HepG2 (cell line): ENCODE data around the gene AFF4. TPM values are rescaled to one million over a fixed set of nuclear protein-coding genes. Genes with fewer than 3 reads are reported as not detected.

Source experiments
- ARNT ChIP-seq: fragments of 450-650 bp; IDR thresholded peaks from 2 replicates; pipeline ENCODE4 v1.6.1; 2017
- ATF7-NPFF ChIP-seq: sonication (generic); formaldehyde crosslinking; IDR thresholded peaks from 2 replicates; pipeline ENCODE4 v1.8.1; 2023; ENCODE audit warnings: mild to moderate bottlenecking, low read depth, missing genetic modification reagents, moderate library complexity
- CEBPG ChIP-seq: IDR thresholded peaks from 2 replicates; pipeline ENCODE4 v1.6.1; 2016
- CENPT ChIP-seq: sonication (generic); formaldehyde crosslinking; IDR thresholded peaks from 2 replicates; pipeline ENCODE4 v1.8.0; 2022; ENCODE audit warnings: low read depth, mild to moderate bottlenecking, moderate library complexity, missing genetic modification reagents
- DNMT1 ChIP-seq: sonication (generic); formaldehyde crosslinking; IDR thresholded peaks from 2 replicates; pipeline ENCODE4 v1.5.1; 2020; ENCODE audit warnings: mild to moderate bottlenecking, missing genetic modification reagents
- FLYWCH1 ChIP-seq: sonication (generic); formaldehyde crosslinking; IDR thresholded peaks from 2 replicates; pipeline ENCODE4 v1.8.1; 2023; ENCODE audit warnings: mild to moderate bottlenecking, missing genetic modification reagents
- FOXK1 ChIP-seq: sonication (generic); formaldehyde crosslinking; IDR thresholded peaks from 2 replicates; pipeline ENCODE4 v1.4.0; 2020; ENCODE audit warnings: low read depth, missing genetic modification reagents, borderline replicate concordance
- GZF1 ChIP-seq: sonication (generic); formaldehyde crosslinking; IDR thresholded peaks from 2 replicates; pipeline ENCODE4 v1.5.1; 2020; ENCODE audit warnings: mild to moderate bottlenecking, missing genetic modification reagents
- HMG20A ChIP-seq: IDR thresholded peaks from 2 replicates; pipeline ENCODE4 v1.6.1; 2016; ENCODE audit warnings: borderline replicate concordance
- HOXA5 ChIP-seq: sonication (generic); formaldehyde crosslinking; IDR thresholded peaks from 2 replicates; pipeline ENCODE4 v1.4.0; 2020; ENCODE audit warnings: missing genetic modification reagents
- KLF11 ChIP-seq: IDR thresholded peaks from 2 replicates; pipeline ENCODE4 v1.6.1; 2016; ENCODE audit warnings: missing compliant biosample characterization
- KLF13 ChIP-seq: sonication (generic); formaldehyde crosslinking; IDR thresholded peaks from 2 replicates; pipeline ENCODE4 v1.4.0; 2020; ENCODE audit warnings: mild to moderate bottlenecking, missing genetic modification reagents
- RARG ChIP-seq: sonication (generic); formaldehyde crosslinking; IDR thresholded peaks from 2 replicates; pipeline ENCODE4 v1.4.0; 2020; ENCODE audit warnings: low read depth, mild to moderate bottlenecking, missing genetic modification reagents
- SIN3A ChIP-seq: IDR thresholded peaks from 2 replicates; pipeline ENCODE4 v1.6.1; 2011; ENCODE audit warnings: low read depth, mild to moderate bottlenecking, control low read depth, low read length, borderline replicate concordance
- SIN3B ChIP-seq: fragments of 150-350 bp; IDR thresholded peaks from 2 replicates; pipeline ENCODE4 v1.6.1; 2014; ENCODE audit warnings: low read length
- SPEN ChIP-seq: sonication (generic); formaldehyde crosslinking; IDR thresholded peaks from 2 replicates; pipeline ENCODE4 v1.5.1; 2020; ENCODE audit warnings: low read depth, mild to moderate bottlenecking, missing genetic modification reagents
- ZMYM2 ChIP-seq: sonication (generic); formaldehyde crosslinking; IDR thresholded peaks from 2 replicates; pipeline ENCODE4 v1.8.0; 2022; ENCODE audit warnings: mild to moderate bottlenecking, missing genetic modification reagents
- ZNF160 ChIP-seq: sonication (generic); formaldehyde crosslinking; IDR thresholded peaks from 2 replicates; pipeline ENCODE4 v1.8.0; 2022; ENCODE audit warnings: mild to moderate bottlenecking, inconsistent platforms, missing genetic modification reagents
- ZNF20 ChIP-seq: sonication (generic); formaldehyde crosslinking; IDR thresholded peaks from 2 replicates; pipeline ENCODE4 v1.4.0; 2020; ENCODE audit warnings: mild to moderate bottlenecking, moderate library complexity, missing genetic modification reagents
- ZNF251 ChIP-seq: sonication (generic); formaldehyde crosslinking; IDR thresholded peaks from 2 replicates; pipeline ENCODE4 v1.9.0; 2021; ENCODE audit warnings: mild to moderate bottlenecking, missing genetic modification reagents
- ZNF530 ChIP-seq: sonication (generic); formaldehyde crosslinking; IDR thresholded peaks from 2 replicates; pipeline ENCODE4 v1.5.0; 2020; ENCODE audit warnings: low read depth, mild to moderate bottlenecking, missing genetic modification reagents
- ZNF598 ChIP-seq: sonication (generic); formaldehyde crosslinking; IDR thresholded peaks from 2 replicates; pipeline ENCODE4 v1.5.1; 2020; ENCODE audit warnings: mild to moderate bottlenecking, missing genetic modification reagents, borderline replicate concordance
- ZNF749 ChIP-seq: sonication (generic); formaldehyde crosslinking; IDR thresholded peaks from 2 replicates; pipeline ENCODE4 v1.8.0; 2022; ENCODE audit warnings: mild to moderate bottlenecking, missing genetic modification reagents, moderate library complexity, borderline replicate concordance
- ZNF879 ChIP-seq: sonication (generic); formaldehyde crosslinking; IDR thresholded peaks from 2 replicates; pipeline ENCODE4 v1.8.1; 2023; ENCODE audit warnings: missing genetic modification reagents
- polyA plus RNA-seq, 8 experiments: library from polyadenylated mRNA; depleted of rRNA in 3 of 8; stranded (reverse) in 7 of 8; unstranded in 1 of 8; fragments of >200 nt; fragmentation: Illumina TruSeq in 4 of 8; extraction: Trizol in 4 of 8; gene quantifications; 2 replicates each; pipeline versions ENCODE4 v1.2.1 to v1.2.3, GENCODE V29; 2011 to 2016; ENCODE audit warnings: low read depth in 4 of 8, missing spikeins in 1 of 8, mixed read lengths in 1 of 8; ENCODE audit not compliant: insufficient read depth in 1 of 8
- total RNA-seq, 5 experiments: library from RNA; depleted of rRNA; stranded (reverse); fragments of >200 nt; fragmentation: Illumina TruSeq; extraction: Trizol; gene quantifications; 2 replicates each; pipeline ENCODE4 v1.2.3, GENCODE V29; 2016; ENCODE audit warnings: low read depth in 1 of 5
- TF ChIP-seq, protein P1 (sequence below): sonication (generic); formaldehyde crosslinking; IDR thresholded peaks from 2 replicates; pipeline ENCODE4 v1.4.0; 2020; ENCODE audit warnings: missing genetic modification reagents
- TF ChIP-seq, protein P2 (sequence below): sonication (generic); formaldehyde crosslinking; IDR thresholded peaks from 2 replicates; pipeline ENCODE4 v1.4.0; 2020; ENCODE audit warnings: mild to moderate bottlenecking, missing genetic modification reagents
- TF ChIP-seq, protein P3 (sequence below): fragments of 450-650 bp; IDR thresholded peaks from 2 replicates; pipeline ENCODE4 v1.6.1; 2016
- TF ChIP-seq, protein P4 (sequence below): IDR thresholded peaks from 2 replicates; pipeline ENCODE4 v1.6.1; 2016; ENCODE audit warnings: mild to moderate bottlenecking, missing biosample characterization, missing genetic modification reagents

The AFF4 gene
- total and polyA plus RNA-seq, 2 of the 13 experiments (the other 11 are each of a cell fraction or from before 2014, with no cell fraction given), result 22.1 to 25.5 TPM

DNA sequence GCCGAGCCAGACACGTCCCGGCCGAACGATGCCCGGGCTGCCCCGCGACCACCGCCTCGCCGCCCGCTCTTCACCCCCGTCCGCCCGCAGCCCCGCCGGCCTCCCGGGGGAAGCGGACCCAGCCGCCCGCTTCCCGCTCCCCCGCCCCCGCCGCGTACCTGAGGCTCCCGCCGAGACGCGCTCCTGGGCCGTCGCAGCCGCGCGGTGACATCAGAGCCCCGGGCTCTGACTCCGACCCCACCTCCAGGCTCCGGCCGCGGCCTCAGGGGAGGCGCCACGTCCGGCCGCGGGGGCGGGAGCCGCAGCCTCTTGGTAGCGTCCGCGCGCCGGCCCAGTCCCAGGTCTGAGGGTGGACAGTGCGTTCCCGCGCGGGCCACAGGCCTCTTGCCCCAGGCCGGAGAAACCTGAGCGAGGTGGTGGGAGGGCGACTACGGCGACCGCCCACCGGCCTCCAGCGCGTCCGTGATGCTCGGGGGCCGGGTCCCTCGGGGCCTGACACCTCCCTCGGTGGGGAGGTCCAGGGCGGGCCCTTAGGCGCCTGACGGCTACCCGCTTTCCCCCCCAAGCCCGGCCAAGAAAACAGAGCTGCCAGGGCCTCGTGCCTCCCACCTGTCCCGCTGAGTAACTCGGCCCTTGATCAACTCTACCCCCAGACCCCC is 132.9 kb downstream of the AFF4 start, which contains the start of gene SHROOM1 (continued):
- TF ChIP-seq FOXK1 (CRISPR knock-in tag) (no peak), SIN3B (no peak), GZF1 (CRISPR knock-in tag) (no peak), ZNF879 (CRISPR knock-in tag) (peak; percentile 58; the same call in 1 of the 2 replicates), ZNF598 (CRISPR knock-in tag) (no peak), RARG (CRISPR knock-in tag) (no peak), ZMYM2 (no peak), ZNF749 (CRISPR knock-in tag) (0 out of 2 replicates have a peak, but pooled peaks have one; percentile 25), KLF13 (no peak), SPEN (CRISPR knock-in tag) (peak; percentile 38; the same call in 1 of the 2 replicates), ZNF530 (CRISPR knock-in tag) (no peak), ARNT (no peak), KLF11 (CRISPR knock-in tag) (no peak), CEBPG (CRISPR knock-in tag) (peak; percentile 5; the same call in 1 of the 2 replicates), SIN3A (no peak), HOXA5 (CRISPR knock-in tag) (peak; percentile 23; the same call in 1 of the 2 replicates), HMG20A (CRISPR knock-in tag) (no peak), FLYWCH1 (no peak; the same call in 1 of the 2 replicates), CENPT (CRISPR knock-in tag) (no peak), ZNF251 (no peak), ZNF20 (CRISPR knock-in tag) (no peak), DNMT1 (CRISPR knock-in tag) (no peak), ATF7-NPFF (no peak; the same call in 1 of the 2 replicates), ZNF160 (CRISPR knock-in tag) (no peak)
- TF ChIP-seq, protein P1, sequence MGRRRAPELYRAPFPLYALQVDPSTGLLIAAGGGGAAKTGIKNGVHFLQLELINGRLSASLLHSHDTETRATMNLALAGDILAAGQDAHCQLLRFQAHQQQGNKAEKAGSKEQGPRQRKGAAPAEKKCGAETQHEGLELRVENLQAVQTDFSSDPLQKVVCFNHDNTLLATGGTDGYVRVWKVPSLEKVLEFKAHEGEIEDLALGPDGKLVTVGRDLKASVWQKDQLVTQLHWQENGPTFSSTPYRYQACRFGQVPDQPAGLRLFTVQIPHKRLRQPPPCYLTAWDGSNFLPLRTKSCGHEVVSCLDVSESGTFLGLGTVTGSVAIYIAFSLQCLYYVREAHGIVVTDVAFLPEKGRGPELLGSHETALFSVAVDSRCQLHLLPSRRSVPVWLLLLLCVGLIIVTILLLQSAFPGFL (CRISPR knock-in tag), result no peak
- TF ChIP-seq, protein P2, sequence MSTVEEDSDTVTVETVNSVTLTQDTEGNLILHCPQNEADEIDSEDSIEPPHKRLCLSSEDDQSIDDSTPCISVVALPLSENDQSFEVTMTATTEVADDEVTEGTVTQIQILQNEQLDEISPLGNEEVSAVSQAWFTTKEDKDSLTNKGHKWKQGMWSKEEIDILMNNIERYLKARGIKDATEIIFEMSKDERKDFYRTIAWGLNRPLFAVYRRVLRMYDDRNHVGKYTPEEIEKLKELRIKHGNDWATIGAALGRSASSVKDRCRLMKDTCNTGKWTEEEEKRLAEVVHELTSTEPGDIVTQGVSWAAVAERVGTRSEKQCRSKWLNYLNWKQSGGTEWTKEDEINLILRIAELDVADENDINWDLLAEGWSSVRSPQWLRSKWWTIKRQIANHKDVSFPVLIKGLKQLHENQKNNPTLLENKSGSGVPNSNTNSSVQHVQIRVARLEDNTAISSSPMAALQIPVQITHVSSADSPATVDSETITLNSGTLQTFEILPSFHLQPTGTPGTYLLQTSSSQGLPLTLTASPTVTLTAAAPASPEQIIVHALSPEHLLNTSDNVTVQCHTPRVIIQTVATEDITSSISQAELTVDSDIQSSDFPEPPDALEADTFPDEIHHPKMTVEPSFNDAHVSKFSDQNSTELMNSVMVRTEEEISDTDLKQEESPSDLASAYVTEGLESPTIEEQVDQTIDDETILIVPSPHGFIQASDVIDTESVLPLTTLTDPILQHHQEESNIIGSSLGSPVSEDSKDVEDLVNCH (CRISPR knock-in tag), result no peak
- TF ChIP-seq, protein P3, sequence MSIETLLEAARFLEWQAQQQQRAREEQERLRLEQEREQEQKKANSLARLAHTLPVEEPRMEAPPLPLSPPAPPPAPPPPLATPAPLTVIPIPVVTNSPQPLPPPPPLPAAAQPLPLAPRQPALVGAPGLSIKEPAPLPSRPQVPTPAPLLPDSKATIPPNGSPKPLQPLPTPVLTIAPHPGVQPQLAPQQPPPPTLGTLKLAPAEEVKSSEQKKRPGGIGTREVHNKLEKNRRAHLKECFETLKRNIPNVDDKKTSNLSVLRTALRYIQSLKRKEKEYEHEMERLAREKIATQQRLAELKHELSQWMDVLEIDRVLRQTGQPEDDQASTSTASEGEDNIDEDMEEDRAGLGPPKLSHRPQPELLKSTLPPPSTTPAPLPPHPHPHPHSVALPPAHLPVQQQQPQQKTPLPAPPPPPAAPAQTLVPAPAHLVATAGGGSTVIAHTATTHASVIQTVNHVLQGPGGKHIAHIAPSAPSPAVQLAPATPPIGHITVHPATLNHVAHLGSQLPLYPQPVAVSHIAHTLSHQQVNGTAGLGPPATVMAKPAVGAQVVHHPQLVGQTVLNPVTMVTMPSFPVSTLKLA, result no peak
- TF ChIP-seq, protein P4, sequence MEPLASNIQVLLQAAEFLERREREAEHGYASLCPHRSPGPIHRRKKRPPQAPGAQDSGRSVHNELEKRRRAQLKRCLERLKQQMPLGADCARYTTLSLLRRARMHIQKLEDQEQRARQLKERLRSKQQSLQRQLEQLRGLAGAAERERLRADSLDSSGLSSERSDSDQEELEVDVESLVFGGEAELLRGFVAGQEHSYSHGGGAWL (CRISPR knock-in tag), result peak; percentile 58; the same call in 1 of the 2 replicates
